HUES6 (cell line): Measurements from ENCODE around the gene OR10P1.
"Not testable (repeated sequence)": the region's sequence is repeated elsewhere in the genome, so short reads cannot be mapped to it uniquely, and the experiment has no call there.

Source experiments
- H3K27ac ChIP-seq: 2 replicates; pipeline ENCODE4 v1.7.0; 2013; ENCODE audit warnings: low read depth, mild to moderate bottlenecking, low read length, inconsistent platforms
- H3K27me3 ChIP-seq: 2 replicates; pipeline ENCODE4 v1.6.1; 2013; ENCODE audit warnings: low read length; ENCODE audit not compliant: control insufficient read depth, insufficient read depth
- H3K36me3 ChIP-seq: 2 replicates; pipeline ENCODE4 v1.6.1; 2013; ENCODE audit warnings: low read length; ENCODE audit not compliant: control insufficient read depth, insufficient read depth
- H3K4me1 ChIP-seq: 2 replicates; pipeline ENCODE4 v1.6.1; 2013; ENCODE audit warnings: low read length; ENCODE audit not compliant: control insufficient read depth, insufficient read depth
- H3K4me3 ChIP-seq: 2 replicates; pipeline ENCODE4 v1.5.1; 2013; ENCODE audit warnings: low read depth, low read length
- H3K9ac ChIP-seq: one replicate; pipeline ENCODE4 v1.6.1; 2013; ENCODE audit warnings: mild to moderate bottlenecking, low read length
- H3K9me3 ChIP-seq: 2 replicates; pipeline ENCODE4 v1.6.1; 2013; ENCODE audit warnings: low read depth, low read length; ENCODE audit not compliant: control insufficient read depth, insufficient read depth

OR10P1 gene

DNA sequence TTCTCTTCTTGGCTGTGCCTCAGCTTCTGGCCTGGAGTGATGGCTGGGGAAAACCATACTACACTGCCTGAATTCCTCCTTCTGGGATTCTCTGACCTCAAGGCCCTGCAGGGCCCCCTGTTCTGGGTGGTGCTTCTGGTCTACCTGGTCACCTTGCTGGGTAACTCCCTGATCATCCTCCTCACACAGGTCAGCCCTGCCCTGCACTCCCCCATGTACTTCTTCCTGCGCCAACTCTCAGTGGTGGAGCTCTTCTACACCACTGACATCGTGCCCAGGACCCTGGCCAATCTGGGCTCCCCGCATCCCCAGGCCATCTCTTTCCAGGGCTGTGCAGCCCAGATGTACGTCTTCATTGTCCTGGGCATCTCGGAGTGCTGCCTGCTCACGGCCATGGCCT, at the start of gene OR10P1:
Gene OR10P1 (plus strand): TSS at position 40 of the 400 bp plus-strand sequence. CDS start 0 bp downstream, at position 40.
- Histone ChIP-seq H3K4me1 (no peaks in the 10 kb centered on the region), H3K9ac (no peak within 1 kb of the TSS), H3K36me3 (no peaks in the 10 kb centered on the region), H3K9me3 (no peaks in the 10 kb centered on the region), H3K4me3 (no peak within 1 kb of the TSS), H3K27ac (no peak within 1 kb of the TSS), H3K27me3 (peaks cover 8% of the 10 kb centered on the region; the same call in 1 of the 2 replicates)

DNA sequence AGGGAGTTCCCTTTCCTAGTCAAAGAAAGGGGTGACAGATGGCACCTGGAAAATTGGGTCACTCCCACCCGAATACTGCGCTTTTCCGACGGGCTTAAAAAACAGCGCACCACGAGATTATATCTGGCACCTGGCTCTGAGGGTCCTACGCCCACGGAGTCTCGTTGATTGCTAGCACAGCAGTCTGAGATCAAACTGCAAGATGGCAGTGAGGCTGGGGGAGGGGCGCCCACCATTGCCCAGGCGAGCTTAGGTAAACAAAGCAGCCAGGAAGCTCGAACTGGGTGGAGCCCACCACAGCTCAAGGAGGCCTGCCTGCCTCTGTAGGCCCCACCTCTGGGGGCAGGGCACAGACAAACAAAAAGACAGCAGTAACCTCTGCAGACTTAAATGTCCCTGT, 46.5 kb upstream of the OR10P1 start:
- H3K9me3 ChIP-seq, H3K4me3 ChIP-seq, H3K27me3 ChIP-seq, H3K4me1 ChIP-seq, H3K27ac ChIP-seq, H3K9ac ChIP-seq, H3K36me3 ChIP-seq: not testable (repeated sequence)

GRCh38 chr12:55607821-55608594, 28.7 kb upstream of the OR10P1 start:
- Histone ChIP-seq H3K9ac (no peak overlapping the region), H3K27ac (no peak overlapping the region), H3K4me3 (no peak overlapping the region), H3K36me3 (no peaks in the 10 kb centered on the region), H3K27me3 (no peaks in the 10 kb centered on the region), H3K4me1 (no peaks in the 10 kb centered on the region), H3K9me3 (no peaks in the 10 kb centered on the region)

DNA sequence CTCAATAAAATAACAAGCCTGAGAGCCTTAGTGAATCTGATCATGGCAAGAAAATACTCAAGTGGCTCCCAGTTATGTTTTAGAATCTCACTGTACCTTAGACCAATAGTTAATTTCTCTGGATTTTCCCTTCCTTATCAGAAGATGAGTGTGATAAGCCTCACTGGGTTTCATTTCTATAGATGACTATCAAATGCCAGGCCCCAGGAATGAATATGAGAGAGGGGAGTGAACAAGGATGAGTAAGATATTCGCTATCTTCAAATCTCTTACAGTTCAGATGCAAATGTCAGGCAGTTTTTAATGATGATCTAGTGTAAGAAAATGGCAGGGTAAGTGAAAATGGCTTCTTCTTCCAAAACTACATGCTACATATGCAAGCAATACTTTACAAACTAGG, 26.1 kb upstream of the OR10P1 start:
- Histone ChIP-seq H3K27me3 (no peaks in the 10 kb centered on the region), H3K4me1 (no peaks in the 10 kb centered on the region), H3K36me3 (no peaks in the 10 kb centered on the region), H3K4me3 (no peak overlapping the region), H3K27ac (no peak overlapping the region), H3K9me3 (peaks cover 19% of the 10 kb centered on the region), H3K9ac (no peak overlapping the region)

GRCh38 chr12:55612646-55613045, 24.0 kb upstream of the OR10P1 start:
- Histone ChIP-seq H3K4me3 (no peak overlapping the region), H3K9ac (no peak overlapping the region), H3K27me3 (no peaks in the 10 kb centered on the region), H3K9me3 (peaks cover 38% of the 10 kb centered on the region), H3K4me1 (no peaks in the 10 kb centered on the region), H3K27ac (no peak overlapping the region), H3K36me3 (no peaks in the 10 kb centered on the region)

- H3K27ac ChIP-seq, result no peak overlapping the region
Measured at GRCh38 chr12:55614764-55615163, 21.9 kb upstream of the OR10P1 start.

DNA sequence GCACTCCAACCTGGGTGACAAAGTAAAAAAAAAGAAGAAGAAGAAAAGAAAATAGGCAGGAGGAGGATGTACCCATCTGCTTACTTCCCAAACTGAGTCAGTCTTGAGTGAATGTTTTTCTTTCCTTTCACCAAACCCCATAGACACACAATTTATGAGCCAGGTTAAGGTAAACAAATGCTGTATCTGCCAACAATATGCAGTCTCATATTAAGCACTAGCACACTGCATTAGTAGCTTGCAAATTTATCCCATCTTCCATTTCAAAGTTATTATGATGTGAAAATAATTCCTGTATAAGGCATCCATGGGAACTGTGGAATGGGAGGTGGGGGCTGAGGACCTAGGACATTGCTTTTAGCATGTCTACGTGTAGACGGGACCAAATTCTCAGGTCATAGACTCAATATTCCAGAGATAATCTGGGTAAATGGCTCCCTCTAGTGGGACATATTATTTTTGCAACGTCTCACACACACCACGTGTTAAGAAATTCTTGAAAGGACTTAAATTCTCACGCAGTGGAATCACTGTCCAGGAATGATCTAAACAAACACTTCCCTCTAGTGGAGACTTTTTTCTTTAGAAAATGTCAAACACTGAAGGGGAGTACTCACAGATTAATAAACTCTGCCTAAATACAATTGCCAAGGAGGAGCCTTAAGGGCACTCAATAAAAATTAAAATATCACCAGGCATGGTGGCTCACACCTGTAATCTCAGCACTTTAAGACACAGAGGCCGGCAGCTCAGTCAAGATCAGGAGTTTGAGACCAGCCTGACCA, 17.1 kb upstream of the OR10P1 start:
- no peak overlapping the region for H3K27ac ChIP-seq
- H3K9me3 ChIP-seq, result peaks cover 31% of the 10 kb centered on the region
- no peaks in the 10 kb centered on the region for H3K4me1 ChIP-seq
- no peaks in the 10 kb centered on the region for H3K36me3 ChIP-seq
- no peak overlapping the region for H3K4me3 ChIP-seq
- H3K27me3 ChIP-seq, result no peaks in the 10 kb centered on the region
- no peak overlapping the region for H3K9ac ChIP-seq

More at GRCh38 chr12:55614764-55615163, 21.9 kb upstream of the OR10P1 start:
- Histone ChIP-seq H3K27me3 (no peaks in the 10 kb centered on the region), H3K4me1 (no peaks in the 10 kb centered on the region), H3K36me3 (no peaks in the 10 kb centered on the region), H3K9me3 (peaks cover 39% of the 10 kb centered on the region), H3K4me3 (no peak overlapping the region), H3K9ac (no peak overlapping the region)

- Histone ChIP-seq H3K27me3 (no peaks in the 10 kb centered on the region), H3K4me1 (no peaks in the 10 kb centered on the region), H3K36me3 (no peaks in the 10 kb centered on the region), H3K9ac (no peak overlapping the region), H3K4me3 (no peak overlapping the region), H3K9me3 (no peaks in the 10 kb centered on the region), H3K27ac (no peak overlapping the region)
Measured at GRCh38 chr12:55624056-55624455, 12.6 kb upstream of the OR10P1 start.

DNA sequence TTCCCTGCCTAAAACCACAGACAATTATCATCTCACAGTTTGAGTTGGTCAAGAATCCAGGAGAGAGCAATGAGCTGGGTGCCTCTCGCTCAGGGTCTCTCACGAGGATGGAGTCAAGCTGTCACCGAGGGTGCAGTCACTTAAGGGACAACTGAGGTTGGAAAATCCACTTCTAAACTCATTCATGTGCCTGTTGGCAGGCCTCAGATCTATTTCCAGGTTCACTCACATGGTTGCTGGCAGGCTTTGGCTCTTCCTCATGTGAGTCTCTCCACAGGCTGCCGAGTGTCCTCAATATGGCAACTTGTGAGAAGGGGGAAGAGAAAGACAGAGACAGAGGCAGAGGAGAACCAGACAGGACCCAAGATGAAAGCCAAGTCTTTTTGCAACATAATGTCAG, 10.5 kb upstream of the OR10P1 start:
- no peak overlapping the region for H3K4me3 ChIP-seq
- H3K36me3 ChIP-seq, result no peaks in the 10 kb centered on the region
- no peaks in the 10 kb centered on the region for H3K4me1 ChIP-seq
- H3K9me3 ChIP-seq, result no peaks in the 10 kb centered on the region
- no peak overlapping the region for H3K27ac ChIP-seq
- H3K9ac ChIP-seq, result no peak overlapping the region
- no peaks in the 10 kb centered on the region for H3K27me3 ChIP-seq

DNA sequence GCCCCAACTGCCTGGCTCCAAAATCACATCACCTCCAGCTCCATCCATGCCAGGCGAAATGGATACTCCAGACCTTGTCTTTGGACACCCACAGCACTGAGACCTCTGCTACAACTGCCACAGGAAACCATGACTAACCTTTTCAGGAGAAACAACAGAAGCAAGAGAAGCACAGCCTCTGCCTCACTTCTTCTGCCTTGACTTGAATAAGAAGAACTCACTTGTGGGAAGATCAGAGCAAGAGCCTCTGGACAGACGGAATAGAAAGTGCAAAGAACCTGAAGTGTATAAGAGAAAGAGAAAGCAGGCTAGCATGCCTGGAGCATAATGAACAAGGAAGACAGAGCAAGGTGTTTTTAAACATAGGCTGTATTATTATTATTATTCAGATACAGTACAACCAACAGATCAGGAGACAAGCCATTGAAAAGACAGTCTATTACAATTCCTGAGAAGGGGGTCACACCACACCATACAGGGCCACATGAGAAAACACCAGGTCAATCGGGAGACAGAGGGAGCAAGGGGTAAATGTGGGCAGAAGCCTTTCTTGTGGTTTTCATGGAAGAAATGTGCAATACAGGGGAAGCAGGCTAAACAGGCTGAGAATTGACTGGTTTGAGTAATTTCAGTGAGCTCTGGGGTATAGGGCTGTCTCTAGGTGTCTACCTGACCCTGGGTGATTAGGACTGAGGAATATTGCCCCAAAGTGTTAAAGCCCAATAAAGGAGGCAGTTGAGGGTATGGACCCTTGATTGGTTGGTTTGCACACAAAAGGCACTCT, 7.4 kb upstream of the OR10P1 start:
- no peak overlapping the region for H3K9ac ChIP-seq
- H3K27me3 ChIP-seq, result no peaks in the 10 kb centered on the region; the same call in 1 of the 2 replicates
- H3K4me1 ChIP-seq, result no peaks in the 10 kb centered on the region
- H3K4me3 ChIP-seq, result no peak overlapping the region
- H3K9me3 ChIP-seq, result no peaks in the 10 kb centered on the region
- no peak overlapping the region for H3K27ac ChIP-seq
- H3K36me3 ChIP-seq, result no peaks in the 10 kb centered on the region
